ENCODE results near the gene ACO2. TPM values are rescaled to one million over a fixed set of nuclear protein-coding genes. Genes with fewer than 3 reads are reported as not detected.
A peak's percentile ranks its signal among the peaks of the same experiment; 100 is the strongest.

ACO2 gene
- total and polyA plus RNA-seq, 2 of the 13 experiments (the other 11 are each of a cell fraction or from before 2014, with no cell fraction given), result 19.2 to 45.6 TPM

GRCh38 chr22:41550952-41551491 is 82.1 kb downstream of the ACO2 start (continued):
- TF ChIP-seq ZHX2 (IDR thresholded peaks at IDR 0.05; ENCODE audit: low read depth) (no peak), ZHX2 (CRISPR knock-in tag; IDR thresholded peaks at IDR 0.05; ENCODE audit: borderline replicate concordance) (no peak), TP53 (CRISPR knock-in tag; conservative IDR thresholded peaks at IDR 0.05) (no peak), MED8 (CRISPR knock-in tag; IDR thresholded peaks at IDR 0.05; ENCODE audit: insufficient replicate concordance) (no peak), MLXIP (CRISPR knock-in tag; IDR thresholded peaks at IDR 0.05; ENCODE audit: borderline replicate concordance) (no peak), PATZ1 (CRISPR knock-in tag; IDR thresholded peaks at IDR 0.05) (0 out of 2 replicates have a peak, but pooled peaks have one; percentile 28), ZNF432 (CRISPR knock-in tag; IDR thresholded peaks at IDR 0.05; ENCODE audit: borderline replicate concordance) (no peak), SP140L (CRISPR knock-in tag; IDR thresholded peaks at IDR 0.05; ENCODE audit: borderline replicate concordance) (no peak), POGZ (CRISPR knock-in tag; IDR thresholded peaks at IDR 0.05) (0 out of 2 replicates have a peak, but pooled peaks have one; percentile 3), HOMEZ (CRISPR knock-in tag; IDR thresholded peaks at IDR 0.05; ENCODE audit: low read depth) (no peak), SUZ12 (IDR thresholded peaks at IDR 0.05; ENCODE audit: low read depth, low read length) (no peak), ZSCAN21 (CRISPR knock-in tag; IDR thresholded peaks at IDR 0.05; ENCODE audit: borderline replicate concordance) (no peak), CCAR2 (optimal IDR thresholded peaks at IDR 0.05; ENCODE audit: low read depth, low read length) (no peak), MXD1 (CRISPR knock-in tag; IDR thresholded peaks at IDR 0.05) (no peak), ZIK1 (CRISPR knock-in tag; IDR thresholded peaks at IDR 0.05; ENCODE audit: borderline replicate concordance, low read depth) (no peak), FOXC1 (CRISPR knock-in tag; IDR thresholded peaks at IDR 0.05; ENCODE audit: borderline replicate concordance) (no peak)

Measured in HepG2 (cell line).